NT2/D1 (cell line): Measurements from ENCODE around the gene TGM6.

Source experiments
- SUZ12 ChIP-seq: IDR thresholded peaks from 2 replicates; pipeline ENCODE4 v1.6.1; 2011; ENCODE audit not compliant: insufficient read length, insufficient read depth; ENCODE audit errors: extremely low read depth
- ZNF274 ChIP-seq: IDR thresholded peaks from 2 replicates; pipeline ENCODE4 v1.6.1; 2011; ENCODE audit warnings: mild to moderate bottlenecking, low read depth, low read length

GRCh38 chr20:2336471-2336870 is 44.2 kb upstream of the TGM6 start:
- TF ChIP-seq ZNF274 (no peak), SUZ12 (no peak)
